ENCODE results near the gene P2RX1. TPM values are rescaled to one million over a fixed set of nuclear protein-coding genes. Genes with fewer than 3 reads are reported as not detected.

Gene P2RX1
- total RNA-seq, 1 donor from 2014 or later: 1.6 TPM

- peak overlapping the region; percentile 36 for H3K27ac ChIP-seq (ENCODE audit: low read depth, low read length)
- H3K9ac ChIP-seq (ENCODE audit: low read depth in 1 of 3, low read length in 3 of 3): no peak overlapping the region
- H3K4me3 ChIP-seq (ENCODE audit: low read length in 3 of 3): no peak overlapping the region
- no peaks in the 10 kb centered on the region for H3K9me3 ChIP-seq (ENCODE audit: control insufficient read depth in 3 of 3, low read length in 3 of 3)
- H3K27me3 ChIP-seq (ENCODE audit: control insufficient read depth in 3 of 3, insufficient read depth in 3 of 3, low read length in 3 of 3): no peaks in the 10 kb centered on the region
- no peaks in the 10 kb centered on the region for H3K36me3 ChIP-seq (ENCODE audit: control insufficient read depth in 3 of 3, insufficient read depth in 3 of 3, low read length in 3 of 3)
- peaks cover 51 to 85% (median 83%) of the 10 kb centered on the region in 3 donors for H3K4me1 ChIP-seq (ENCODE audit: control insufficient read depth in 3 of 3, insufficient read depth in 3 of 3, low read length in 3 of 3)
Observed at GRCh38 chr17:3890082-3890877, 26.0 kb downstream of the P2RX1 start.

DNA sequence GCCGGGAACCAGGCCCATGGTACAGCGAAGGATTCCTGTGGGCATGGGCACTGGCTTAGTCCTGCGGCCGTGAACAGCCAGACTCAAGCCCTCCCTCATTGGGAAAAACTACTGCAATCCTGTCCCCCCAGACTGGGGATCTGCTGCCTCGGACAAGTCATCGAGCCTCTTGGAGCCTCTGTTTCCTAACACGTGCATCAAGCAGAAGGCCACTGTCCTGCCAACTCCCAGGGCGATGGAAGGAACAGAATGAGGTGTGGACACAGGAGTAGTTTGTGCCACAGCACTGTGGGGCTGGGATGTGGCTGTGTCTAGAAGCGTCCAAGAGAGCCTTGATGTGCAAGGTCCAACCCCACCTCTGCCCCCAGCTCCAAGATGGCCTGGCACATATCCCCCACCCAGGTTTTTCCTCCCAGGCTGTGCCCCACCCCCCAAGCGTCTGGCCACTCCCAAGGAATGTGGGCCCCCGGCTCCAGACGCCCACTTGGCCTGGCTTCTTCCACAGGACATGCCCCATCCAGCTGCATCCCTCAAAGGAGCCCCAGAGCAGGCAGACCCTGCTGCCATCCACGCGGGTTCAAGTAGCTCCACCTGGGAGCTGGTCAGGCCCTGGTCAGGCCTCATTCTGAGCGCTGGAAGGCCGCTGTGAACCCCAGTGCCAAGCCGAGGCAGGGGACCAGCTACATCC lies 26.8 kb downstream of the P2RX1 start:
- Histone ChIP-seq H3K27ac (ENCODE audit: low read depth, low read length) (peak overlapping the region; percentile 83), H3K4me3 (ENCODE audit: low read length in 3 of 3) (no peak overlapping the region), H3K9ac (ENCODE audit: low read depth in 1 of 3, low read length in 3 of 3) (peak overlapping the region in 1 of 3 donors; percentile 57), H3K36me3 (ENCODE audit: control insufficient read depth in 3 of 3, insufficient read depth in 3 of 3, low read length in 3 of 3) (peaks cover 0 to 6% (median 2%) of the 10 kb centered on the region in 3 donors), H3K27me3 (ENCODE audit: control insufficient read depth in 3 of 3, insufficient read depth in 3 of 3, low read length in 3 of 3) (no peaks in the 10 kb centered on the region), H3K9me3 (ENCODE audit: control insufficient read depth in 3 of 3, low read length in 3 of 3) (no peaks in the 10 kb centered on the region), H3K4me1 (ENCODE audit: control insufficient read depth in 3 of 3, insufficient read depth in 3 of 3, low read length in 3 of 3) (peaks cover 42 to 77% (median 75%) of the 10 kb centered on the region in 3 donors)

- Histone ChIP-seq H3K36me3 (ENCODE audit: control insufficient read depth in 3 of 3, insufficient read depth in 3 of 3, low read length in 3 of 3) (peaks cover 0 to 13% (median 9%) of the 10 kb centered on the region in 3 donors), H3K27ac (ENCODE audit: low read depth, low read length) (peak overlapping the region; percentile 83), H3K4me3 (ENCODE audit: low read length in 3 of 3) (peak overlapping the region in 1 of 3 donors; percentile 35), H3K4me1 (ENCODE audit: control insufficient read depth in 3 of 3, insufficient read depth in 3 of 3, low read length in 3 of 3) (peaks cover 33 to 68% (median 66%) of the 10 kb centered on the region in 3 donors), H3K9me3 (ENCODE audit: control insufficient read depth in 3 of 3, low read length in 3 of 3) (no peaks in the 10 kb centered on the region), H3K9ac (ENCODE audit: low read depth in 1 of 3, low read length in 3 of 3) (peak overlapping the region in 2 of 3 donors; percentile 56 to 66), H3K27me3 (ENCODE audit: control insufficient read depth in 3 of 3, insufficient read depth in 3 of 3, low read length in 3 of 3) (no peaks in the 10 kb centered on the region)
Observed at GRCh38 chr17:3888343-3889171, 27.7 kb downstream of the P2RX1 start.

DNA sequence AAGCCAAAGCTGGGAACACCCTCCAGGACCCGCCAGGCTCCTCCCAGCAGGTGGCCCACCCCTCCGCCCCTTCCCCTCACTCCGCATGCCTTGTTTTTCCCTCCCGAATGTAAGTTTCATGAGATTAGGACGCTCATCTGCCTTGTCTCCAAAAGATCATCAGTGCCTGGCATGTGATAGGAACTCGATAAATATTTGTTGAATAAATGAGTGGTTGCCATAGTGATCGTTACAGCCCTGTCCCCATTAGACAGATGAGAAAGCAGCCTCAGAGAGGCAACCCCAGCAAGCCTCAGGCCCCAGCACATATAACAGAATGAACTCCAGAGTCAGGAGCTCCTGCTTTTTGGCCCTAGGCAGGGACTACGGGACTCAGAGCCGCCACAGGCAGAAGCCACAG lies 28.5 kb downstream of the P2RX1 start:
- H3K9ac ChIP-seq (ENCODE audit: low read depth in 1 of 3, low read length in 3 of 3): peak overlapping the region; percentile 20 to 66 (median 56)
- H3K4me1 ChIP-seq (ENCODE audit: control insufficient read depth in 3 of 3, insufficient read depth in 3 of 3, low read length in 3 of 3): peaks cover 30 to 64% (median 61%) of the 10 kb centered on the region in 3 donors
- H3K4me3 ChIP-seq (ENCODE audit: low read length in 3 of 3): no peak overlapping the region
- no peaks in the 10 kb centered on the region for H3K9me3 ChIP-seq (ENCODE audit: control insufficient read depth in 3 of 3, low read length in 3 of 3)
- H3K27ac ChIP-seq (ENCODE audit: low read depth, low read length): peak overlapping the region; percentile 83
- H3K36me3 ChIP-seq (ENCODE audit: control insufficient read depth in 3 of 3, insufficient read depth in 3 of 3, low read length in 3 of 3): peaks cover 0 to 13% (median 9%) of the 10 kb centered on the region in 3 donors
- H3K27me3 ChIP-seq (ENCODE audit: control insufficient read depth in 3 of 3, insufficient read depth in 3 of 3, low read length in 3 of 3): no peaks in the 10 kb centered on the region

GRCh38 chr17:3887394-3887793 lies 28.9 kb downstream of the P2RX1 start:
- H3K36me3 ChIP-seq (ENCODE audit: control insufficient read depth in 3 of 3, insufficient read depth in 3 of 3, low read length in 3 of 3): peaks cover 0 to 13% (median 9%) of the 10 kb centered on the region in 3 donors
- peak overlapping the region; percentile 83 for H3K27ac ChIP-seq (ENCODE audit: low read depth, low read length)
- no peaks in the 10 kb centered on the region for H3K27me3 ChIP-seq (ENCODE audit: control insufficient read depth in 3 of 3, insufficient read depth in 3 of 3, low read length in 3 of 3)
- H3K4me1 ChIP-seq (ENCODE audit: control insufficient read depth in 3 of 3, insufficient read depth in 3 of 3, low read length in 3 of 3): peaks cover 30 to 64% (median 58%) of the 10 kb centered on the region in 3 donors
- H3K9me3 ChIP-seq (ENCODE audit: control insufficient read depth in 3 of 3, low read length in 3 of 3): no peaks in the 10 kb centered on the region
- no peak overlapping the region for H3K4me3 ChIP-seq (ENCODE audit: low read length in 3 of 3)
- no peak overlapping the region for H3K9ac ChIP-seq (ENCODE audit: low read depth in 1 of 3, low read length in 3 of 3)

- Histone ChIP-seq H3K9me3 (ENCODE audit: control insufficient read depth in 3 of 3, low read length in 3 of 3) (no peaks in the 10 kb centered on the region), H3K4me3 (ENCODE audit: low read length in 3 of 3) (no peak overlapping the region), H3K27ac (ENCODE audit: low read depth, low read length) (peak overlapping the region; percentile 83), H3K9ac (ENCODE audit: low read depth in 1 of 3, low read length in 3 of 3) (no peak overlapping the region), H3K27me3 (ENCODE audit: control insufficient read depth in 3 of 3, insufficient read depth in 3 of 3, low read length in 3 of 3) (no peaks in the 10 kb centered on the region), H3K4me1 (ENCODE audit: control insufficient read depth in 3 of 3, insufficient read depth in 3 of 3, low read length in 3 of 3) (peaks cover 26 to 60% (median 54%) of the 10 kb centered on the region in 3 donors), H3K36me3 (ENCODE audit: control insufficient read depth in 3 of 3, insufficient read depth in 3 of 3, low read length in 3 of 3) (peaks cover 0 to 13% (median 9%) of the 10 kb centered on the region in 3 donors)
Observed at GRCh38 chr17:3886776-3887175, 29.5 kb downstream of the P2RX1 start.

DNA sequence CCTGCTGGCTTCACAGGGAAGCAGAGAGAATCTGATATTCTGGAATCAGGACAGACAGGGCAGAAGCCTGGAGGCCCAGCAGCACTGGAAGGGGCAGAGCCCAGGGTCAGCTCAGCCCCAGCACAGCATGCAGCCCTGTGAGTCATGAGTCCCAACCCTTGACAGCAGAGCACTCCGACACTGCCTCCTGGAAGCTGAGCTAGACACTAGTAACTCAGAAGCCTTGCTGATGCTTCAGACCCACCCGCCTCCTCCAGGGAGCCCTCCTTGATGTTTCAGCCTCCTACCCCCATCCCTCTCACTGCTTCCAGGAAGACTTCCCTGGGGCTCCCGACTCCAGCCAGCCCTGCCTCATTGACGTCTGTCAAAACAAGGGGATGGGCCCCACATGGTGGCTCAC lies 30.3 kb downstream of the P2RX1 start:
- no peaks in the 10 kb centered on the region for H3K9me3 ChIP-seq (ENCODE audit: control insufficient read depth in 3 of 3, low read length in 3 of 3)
- H3K9ac ChIP-seq (ENCODE audit: low read depth in 1 of 3, low read length in 3 of 3): no peak overlapping the region
- no peaks in the 10 kb centered on the region for H3K27me3 ChIP-seq (ENCODE audit: control insufficient read depth in 3 of 3, insufficient read depth in 3 of 3, low read length in 3 of 3)
- H3K4me3 ChIP-seq (ENCODE audit: low read length in 3 of 3): no peak overlapping the region
- H3K36me3 ChIP-seq (ENCODE audit: control insufficient read depth in 3 of 3, insufficient read depth in 3 of 3, low read length in 3 of 3): peaks cover 0 to 13% (median 9%) of the 10 kb centered on the region in 3 donors
- peaks cover 24 to 53% (median 48%) of the 10 kb centered on the region in 3 donors for H3K4me1 ChIP-seq (ENCODE audit: control insufficient read depth in 3 of 3, insufficient read depth in 3 of 3, low read length in 3 of 3)
- no peak overlapping the region for H3K27ac ChIP-seq (ENCODE audit: low read depth, low read length)

GRCh38 chr17:3885271-3885670 lies 31.0 kb downstream of the P2RX1 start:
- Histone ChIP-seq H3K4me3 (ENCODE audit: low read length in 3 of 3) (no peak overlapping the region), H3K27me3 (ENCODE audit: control insufficient read depth in 3 of 3, insufficient read depth in 3 of 3, low read length in 3 of 3) (no peaks in the 10 kb centered on the region), H3K36me3 (ENCODE audit: control insufficient read depth in 3 of 3, insufficient read depth in 3 of 3, low read length in 3 of 3) (peaks cover 0 to 13% (median 9%) of the 10 kb centered on the region in 3 donors), H3K9me3 (ENCODE audit: control insufficient read depth in 3 of 3, low read length in 3 of 3) (no peaks in the 10 kb centered on the region), H3K27ac (ENCODE audit: low read depth, low read length) (no peak overlapping the region), H3K9ac (ENCODE audit: low read depth in 1 of 3, low read length in 3 of 3) (no peak overlapping the region), H3K4me1 (ENCODE audit: control insufficient read depth in 3 of 3, insufficient read depth in 3 of 3, low read length in 3 of 3) (peaks cover 21 to 48% (median 43%) of the 10 kb centered on the region in 3 donors)

DNA sequence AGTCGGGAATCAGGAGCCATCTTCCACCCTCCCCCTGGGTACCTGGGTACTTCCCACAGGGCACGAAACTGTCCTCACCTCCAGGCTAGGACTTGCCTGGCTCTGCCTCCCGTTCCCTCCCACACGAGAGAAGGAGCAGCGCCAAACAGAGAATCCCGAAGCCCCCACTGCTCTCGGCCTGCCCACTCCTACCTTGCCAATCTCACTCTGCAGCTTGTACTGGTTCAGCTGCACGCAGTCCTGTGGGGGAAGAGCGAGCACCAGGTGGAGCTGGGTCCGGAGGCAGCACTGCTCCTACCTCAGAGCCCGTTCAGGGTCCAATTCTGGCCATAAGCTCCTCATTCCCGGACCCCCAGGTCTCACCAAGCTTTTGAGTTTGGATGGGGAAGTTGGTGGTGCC lies 32.1 kb downstream of the P2RX1 start:
- Histone ChIP-seq H3K36me3 (ENCODE audit: control insufficient read depth in 3 of 3, insufficient read depth in 3 of 3, low read length in 3 of 3) (peaks cover 0 to 13% (median 9%) of the 10 kb centered on the region in 3 donors), H3K4me1 (ENCODE audit: control insufficient read depth in 3 of 3, insufficient read depth in 3 of 3, low read length in 3 of 3) (peaks cover 17 to 48% (median 40%) of the 10 kb centered on the region in 3 donors)

More for the DNA sequence above, 32.1 kb downstream of the P2RX1 start:
- Histone ChIP-seq H3K4me3 (ENCODE audit: low read length in 3 of 3) (no peak overlapping the region), H3K9ac (ENCODE audit: low read depth in 1 of 3, low read length in 3 of 3) (no peak overlapping the region), H3K27ac (ENCODE audit: low read depth, low read length) (no peak overlapping the region), H3K27me3 (ENCODE audit: control insufficient read depth in 3 of 3, insufficient read depth in 3 of 3, low read length in 3 of 3) (no peaks in the 10 kb centered on the region), H3K9me3 (ENCODE audit: control insufficient read depth in 3 of 3, low read length in 3 of 3) (no peaks in the 10 kb centered on the region)
